IMR-90 (cell line): ENCODE data around the gene DPF3.

Experiments
- CEBPB ChIP-seq: IDR thresholded peaks from 2 replicates; pipeline ENCODE4 v1.6.1; 2012; ENCODE audit warnings: low read depth, low read length, improper control_type of control experiment
- CTCF ChIP-seq: conservative IDR thresholded peaks from 2 replicates; pipeline ENCODE4 v1.5.1; 2012; ENCODE audit warnings: mild to moderate bottlenecking, low read depth, low read length, improper control_type of control experiment
- MAFK ChIP-seq: IDR thresholded peaks from 2 replicates; pipeline ENCODE4 v1.6.1; 2012; ENCODE audit warnings: low read depth, low read length, improper control_type of control experiment
- POLR2A ChIP-seq: IDR thresholded peaks from 2 replicates; pipeline ENCODE4 v1.6.1; 2012; ENCODE audit warnings: mild to moderate bottlenecking, low read depth, low read length
- RAD21 ChIP-seq: IDR thresholded peaks from 2 replicates; pipeline ENCODE4 v1.6.1; 2012; ENCODE audit warnings: low read length, improper control_type of control experiment

GRCh38 chr14:72652179-72652578 lies 241.7 kb downstream of the DPF3 start:
- TF ChIP-seq CTCF (no peak), CEBPB (no peak), POLR2A (no peak), RAD21 (no peak), MAFK (no peak)
